Activated naive CD8-positive, alpha-beta T cell treated with anti-CD3 and anti-CD28 coated beads, Interleukin-2, amount 50 U/mL, for 24 hours (primary cell): ENCODE results near the gene SYK.

Experiments used
- ATAC-seq: fragments of 150-1000 bp; cut with Tn5 transposase; one replicate; pipeline ENCODE4 v1.10.0; 2021
- DNase-seq: peaks from one replicate; pipeline ENCODE4 v3.0.0; 2021
- H3K27ac Mint-ChIP-seq: one replicate; pipeline ENCODE4 v1.8.0; 2021; ENCODE audit warnings: mild to moderate bottlenecking, mixed read lengths
- H3K27me3 Mint-ChIP-seq: one replicate; pipeline ENCODE4 v1.8.0; 2021; ENCODE audit warnings: mixed read lengths
- H3K36me3 Mint-ChIP-seq: one replicate; pipeline ENCODE4 v1.8.0; 2021; ENCODE audit warnings: low read depth, mixed read lengths
- H3K4me1 Mint-ChIP-seq: one replicate; pipeline ENCODE4 v1.8.0; 2021; ENCODE audit warnings: mixed read lengths
- H3K4me3 Mint-ChIP-seq: one replicate; pipeline ENCODE4 v1.8.0; 2021; ENCODE audit warnings: mild to moderate bottlenecking, moderate library complexity, mixed read lengths
- H3K9me3 Mint-ChIP-seq: one replicate; pipeline ENCODE4 v1.8.0; 2021; ENCODE audit warnings: mixed read lengths

SYK gene

DNA sequence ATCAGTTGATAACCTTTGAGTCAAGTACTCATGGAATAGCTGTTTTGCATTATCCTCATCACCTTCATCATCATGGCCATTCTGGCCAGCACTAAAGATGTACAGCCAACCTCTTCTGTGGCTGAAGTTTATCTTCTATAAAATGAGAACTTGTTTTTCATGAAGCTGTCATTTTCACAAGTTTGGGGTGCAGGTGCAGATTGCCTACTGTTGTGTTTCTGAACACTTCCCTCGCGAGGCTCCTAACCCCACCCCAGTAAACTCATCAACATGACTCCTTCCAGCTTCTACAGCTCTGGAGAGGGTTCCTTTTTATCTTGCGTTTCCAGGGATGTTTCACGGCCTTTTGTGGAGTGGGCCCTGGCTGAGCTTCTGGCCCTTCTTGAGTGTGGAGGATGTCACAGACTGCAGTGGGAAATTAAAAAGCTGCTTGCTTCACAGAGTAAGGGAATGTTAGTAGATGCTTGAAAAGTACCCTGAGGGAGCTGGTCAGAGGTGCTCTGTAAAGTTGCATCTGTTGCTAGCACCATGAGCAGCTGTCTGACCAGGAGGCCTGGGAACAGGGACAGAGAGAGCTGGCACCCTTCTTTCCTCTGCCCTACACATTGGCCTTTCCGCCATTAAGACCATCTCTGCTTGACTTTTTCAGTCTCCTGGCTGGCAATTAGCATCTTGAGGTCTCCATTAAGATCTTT lies 24.9 kb downstream of the SYK start:
- H3K4me1 Mint-ChIP-seq: peaks cover 14% of the 10 kb centered on the region
- peak overlapping the region; percentile 41 for H3K27ac Mint-ChIP-seq
- ATAC-seq (no peak), DNase-seq (no peak)
- peaks cover 4% of the 10 kb centered on the region for H3K27me3 Mint-ChIP-seq
- peaks cover 6% of the 10 kb centered on the region for H3K9me3 Mint-ChIP-seq
- peaks cover 5% of the 10 kb centered on the region for H3K36me3 Mint-ChIP-seq
- H3K4me3 Mint-ChIP-seq: no peak overlapping the region

DNA sequence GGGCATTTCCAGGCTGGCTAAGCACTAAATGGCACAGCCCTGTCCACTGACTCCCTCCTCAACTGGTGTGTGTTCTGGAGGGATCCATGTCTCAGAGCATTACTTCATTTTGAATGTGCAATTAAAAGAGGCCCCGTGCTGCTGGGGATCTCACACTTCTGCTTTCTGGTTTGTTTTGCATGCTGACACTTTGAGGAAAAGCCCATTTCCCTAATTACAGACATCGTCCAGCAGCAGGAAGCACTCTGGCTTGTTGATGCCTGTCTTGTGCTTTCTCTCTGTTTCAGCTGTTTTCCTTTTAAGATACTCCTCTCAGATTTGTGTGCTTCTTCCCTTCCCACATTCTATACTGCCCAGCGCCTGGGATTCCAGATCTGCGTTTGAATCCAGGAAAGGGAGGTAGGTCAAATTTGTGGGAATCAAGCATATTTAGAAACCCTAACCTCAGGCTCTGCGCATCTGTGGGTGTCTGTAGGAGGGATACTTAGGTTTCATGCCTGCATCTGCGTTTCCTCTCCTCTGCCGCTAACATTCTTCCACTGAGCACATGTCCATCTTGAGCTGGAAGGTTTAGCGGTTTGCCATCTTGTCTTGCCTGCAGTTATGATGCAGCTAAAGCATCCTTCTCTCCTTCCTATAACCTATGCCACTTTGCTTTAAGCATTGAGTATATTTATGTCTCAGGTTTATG lies 25.7 kb downstream of the SYK start:
- peaks cover 6% of the 10 kb centered on the region for H3K9me3 Mint-ChIP-seq
- no peak for DNase-seq
- H3K4me1 Mint-ChIP-seq: peaks cover 12% of the 10 kb centered on the region
- H3K4me3 Mint-ChIP-seq: peak overlapping the region; percentile 47
- peaks cover 5% of the 10 kb centered on the region for H3K36me3 Mint-ChIP-seq
- ATAC-seq: peak; percentile 28
- peaks cover 4% of the 10 kb centered on the region for H3K27me3 Mint-ChIP-seq
- peak overlapping the region; percentile 41 for H3K27ac Mint-ChIP-seq

DNA sequence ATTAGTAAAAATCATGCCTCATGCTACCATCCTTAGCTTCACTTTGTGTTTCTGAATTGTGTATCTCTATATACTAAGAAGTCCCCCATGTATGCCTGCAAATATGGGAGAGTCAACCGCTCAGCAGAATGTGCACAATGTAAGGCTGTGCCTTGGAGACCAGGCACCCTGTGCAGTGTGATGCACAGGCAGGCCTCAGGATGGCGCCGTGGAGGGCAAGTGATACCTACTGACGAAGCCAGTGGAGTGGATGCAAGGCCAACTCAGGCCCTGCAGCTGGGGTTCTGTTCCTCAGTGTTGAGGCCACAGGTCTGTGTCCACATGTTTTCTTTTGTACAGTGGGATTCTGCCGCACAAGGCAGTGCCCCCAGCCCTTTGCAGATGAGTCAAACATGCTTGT lies 28.4 kb downstream of the SYK start:
- no peak for ATAC-seq
- Mint-ChIP-seq H3K9me3 (no peaks in the 10 kb centered on the region), H3K4me3 (no peak overlapping the region), H3K4me1 (peaks cover 12% of the 10 kb centered on the region), H3K36me3 (no peaks in the 10 kb centered on the region), H3K27me3 (peaks cover 2% of the 10 kb centered on the region), H3K27ac (no peak overlapping the region)
- DNase-seq: no peak

DNA sequence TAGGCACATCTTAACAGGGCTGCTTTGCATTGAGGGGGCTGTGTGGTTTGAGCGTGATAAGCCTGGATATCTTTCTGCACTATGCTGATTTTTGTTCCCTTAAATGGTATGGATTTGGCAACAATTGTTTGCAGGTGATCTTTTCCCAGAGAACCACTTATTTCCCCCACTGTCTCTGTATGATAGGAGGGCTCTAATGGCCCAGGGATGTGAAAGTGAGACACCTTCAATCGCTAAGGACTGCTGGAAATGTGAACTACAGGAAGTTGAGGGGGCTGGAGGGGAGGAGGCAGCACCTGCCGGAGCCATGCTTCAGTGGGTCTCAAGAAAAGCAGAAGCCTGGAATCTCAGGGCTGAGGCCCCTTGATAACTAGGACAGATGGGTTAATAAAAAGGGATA lies 29.4 kb downstream of the SYK start:
- Mint-ChIP-seq H3K27ac (no peak overlapping the region), H3K36me3 (no peaks in the 10 kb centered on the region)

DNA sequence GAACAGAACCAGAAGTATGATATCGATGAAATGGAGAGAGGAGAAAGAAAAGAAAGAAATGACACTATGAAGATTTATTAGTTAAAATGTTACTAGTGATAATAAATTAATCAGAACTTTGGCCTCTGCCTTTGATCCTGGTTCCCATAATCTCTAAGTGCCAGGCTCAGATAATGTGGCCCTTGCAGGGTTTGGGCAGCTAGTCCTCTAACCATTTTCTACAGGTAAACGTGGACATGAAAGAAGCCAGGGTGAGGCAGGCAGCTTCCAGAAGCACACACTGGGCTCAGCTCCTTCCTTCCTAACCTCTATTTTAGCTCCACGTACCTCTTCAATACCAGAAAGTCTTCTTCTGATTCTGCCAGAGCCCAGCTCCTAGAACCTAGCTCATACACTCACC lies 30.6 kb downstream of the SYK start:
- Mint-ChIP-seq H3K9me3 (no peaks in the 10 kb centered on the region), H3K36me3 (no peaks in the 10 kb centered on the region), H3K27ac (no peak overlapping the region), H3K27me3 (peaks cover 2% of the 10 kb centered on the region), H3K4me1 (peaks cover 7% of the 10 kb centered on the region), H3K4me3 (no peak overlapping the region)
- DNase-seq (no peak), ATAC-seq (no peak)

More for the DNA sequence above, 29.4 kb downstream of the SYK start:
- peaks cover 2% of the 10 kb centered on the region for H3K27me3 Mint-ChIP-seq
- DNase-seq (no peak), ATAC-seq (no peak)
- H3K9me3 Mint-ChIP-seq: no peaks in the 10 kb centered on the region
- H3K4me3 Mint-ChIP-seq: no peak overlapping the region
- H3K4me1 Mint-ChIP-seq: peaks cover 10% of the 10 kb centered on the region

DNA sequence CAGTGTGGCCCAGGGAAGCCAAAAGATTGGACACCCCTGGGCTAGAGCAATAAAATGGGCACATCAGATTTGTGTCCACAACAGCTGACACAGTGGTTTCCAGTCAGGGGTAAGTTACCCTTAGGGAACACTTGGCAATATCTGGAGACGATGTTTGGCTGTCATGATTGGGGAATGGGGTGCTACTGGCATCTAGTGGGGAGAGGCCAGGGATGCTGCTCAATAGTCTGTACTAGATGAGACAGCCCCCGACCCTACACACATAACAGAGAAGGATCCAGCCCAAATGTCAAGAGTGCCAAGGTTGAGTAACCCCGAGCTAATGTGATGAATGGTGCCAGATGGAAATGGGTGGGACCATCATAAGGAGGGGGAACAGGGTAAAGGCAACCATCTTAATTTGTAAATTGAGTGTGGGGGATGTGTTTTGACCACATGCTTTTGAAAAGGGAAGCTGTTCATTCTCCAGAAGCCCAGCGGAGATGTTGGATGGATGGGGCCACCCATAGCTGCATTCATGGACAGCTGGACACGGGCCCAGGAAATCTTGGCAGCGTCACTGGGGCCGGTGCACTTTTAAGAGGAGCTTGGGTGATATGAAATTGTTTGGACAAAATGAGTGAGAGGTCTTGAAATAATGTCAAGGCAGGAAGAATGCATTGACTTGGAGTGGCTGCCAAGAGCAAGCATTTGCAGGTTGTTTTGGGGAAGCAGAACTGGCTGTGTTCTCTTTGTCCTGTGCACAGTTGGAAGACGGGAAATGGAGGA lies 33.4 kb downstream of the SYK start:
- no peaks in the 10 kb centered on the region for H3K9me3 Mint-ChIP-seq
- no peak overlapping the region for H3K4me3 Mint-ChIP-seq
- DNase-seq: no peak
- ATAC-seq: no peak
- no peaks in the 10 kb centered on the region for H3K36me3 Mint-ChIP-seq
- H3K27ac Mint-ChIP-seq: no peak overlapping the region
- H3K4me1 Mint-ChIP-seq: peaks cover 16% of the 10 kb centered on the region
- no peaks in the 10 kb centered on the region for H3K27me3 Mint-ChIP-seq

DNA sequence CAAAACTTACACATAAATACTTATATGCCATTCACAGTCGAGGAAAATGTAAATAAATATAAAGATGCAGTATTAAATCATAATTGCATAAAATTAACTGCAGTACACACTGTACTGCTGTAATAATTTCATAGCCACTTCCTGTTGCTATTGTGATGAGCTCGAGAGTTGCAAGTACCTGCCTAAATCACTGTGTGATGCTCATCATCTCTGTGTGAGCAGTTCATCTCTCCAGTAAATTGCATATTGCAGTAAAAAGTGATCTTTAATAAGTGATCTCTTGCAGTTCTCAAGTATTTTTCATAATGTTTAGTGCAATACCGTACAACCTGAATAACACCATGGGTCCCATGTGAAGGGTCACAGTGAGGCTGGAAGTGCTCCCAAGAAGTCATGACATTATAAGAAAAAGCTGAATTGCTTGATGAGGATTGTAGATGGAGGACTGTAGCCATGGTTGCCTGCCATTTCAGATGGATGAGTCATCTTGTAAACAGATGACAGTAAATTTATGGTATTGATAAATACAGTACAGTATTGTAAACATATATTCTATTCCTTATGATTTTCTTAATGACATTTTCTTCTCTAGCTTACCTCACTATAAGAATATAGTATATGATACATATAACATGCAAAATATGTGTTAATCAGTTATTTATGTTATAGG lies 34.9 kb downstream of the SYK start:
- no peaks in the 10 kb centered on the region for H3K27me3 Mint-ChIP-seq
- no peak overlapping the region for H3K4me3 Mint-ChIP-seq
- peaks cover 13% of the 10 kb centered on the region for H3K4me1 Mint-ChIP-seq
- no peaks in the 10 kb centered on the region for H3K9me3 Mint-ChIP-seq
- ATAC-seq (no peak), DNase-seq (no peak)
- H3K27ac Mint-ChIP-seq: no peak overlapping the region
- H3K36me3 Mint-ChIP-seq: no peaks in the 10 kb centered on the region

DNA sequence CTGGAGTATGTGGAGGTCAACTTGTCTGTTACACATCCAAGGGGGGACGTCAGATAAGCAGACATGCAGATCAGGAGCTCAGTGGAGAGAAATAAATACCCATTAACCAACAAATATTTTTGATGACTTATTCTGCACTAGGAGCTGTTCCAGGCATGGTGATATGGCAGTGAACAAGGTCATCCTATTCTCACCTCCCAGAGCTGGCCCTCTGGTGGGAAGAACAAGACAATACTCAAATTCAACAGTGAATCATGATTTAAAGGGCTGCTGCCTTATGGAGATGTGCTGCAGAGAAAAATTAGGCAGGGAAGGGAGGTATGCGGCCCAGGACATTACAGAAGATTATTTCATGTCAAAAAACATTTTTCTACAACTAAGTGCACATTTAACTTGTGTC lies 36.5 kb downstream of the SYK start:
- no peaks in the 10 kb centered on the region for H3K36me3 Mint-ChIP-seq
- ATAC-seq: no peak
- H3K27me3 Mint-ChIP-seq: no peaks in the 10 kb centered on the region
- H3K9me3 Mint-ChIP-seq: no peaks in the 10 kb centered on the region
- no peak for DNase-seq
- peaks cover 12% of the 10 kb centered on the region for H3K4me1 Mint-ChIP-seq
- H3K4me3 Mint-ChIP-seq: no peak overlapping the region
- no peak overlapping the region for H3K27ac Mint-ChIP-seq

DNA sequence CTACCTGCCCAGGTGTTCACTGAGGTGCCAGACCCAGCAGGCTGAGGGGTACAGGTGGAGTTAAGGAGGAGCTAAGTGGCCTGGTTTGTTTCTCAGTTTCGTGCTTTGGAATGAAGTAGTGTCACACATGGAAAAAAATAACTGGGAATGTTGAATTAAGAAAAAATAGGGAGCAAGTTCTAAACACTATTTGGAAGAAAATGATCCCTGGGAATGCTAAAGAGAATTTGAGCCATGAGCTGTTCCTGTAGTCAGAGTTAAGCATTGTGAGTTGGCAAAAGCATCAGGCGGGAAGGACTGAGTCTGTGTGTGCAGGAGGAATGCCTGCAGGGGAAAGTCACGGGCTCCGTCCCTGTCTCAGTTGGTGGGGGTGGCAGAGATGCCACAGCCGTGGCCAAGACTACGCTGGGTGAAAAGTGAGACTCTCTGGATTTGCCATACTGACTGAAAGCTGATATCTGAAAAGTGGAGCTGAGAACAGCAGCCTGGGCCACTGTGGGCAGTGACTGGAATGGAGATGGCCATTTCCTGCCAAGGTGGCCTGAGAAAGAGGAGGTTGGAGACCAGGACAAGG lies 37.0 kb downstream of the SYK start:
- no peak for ATAC-seq
- no peaks in the 10 kb centered on the region for H3K27me3 Mint-ChIP-seq
- no peak for DNase-seq
- H3K4me1 Mint-ChIP-seq: peaks cover 12% of the 10 kb centered on the region
- H3K4me3 Mint-ChIP-seq: no peak overlapping the region
- H3K9me3 Mint-ChIP-seq: no peaks in the 10 kb centered on the region
- H3K36me3 Mint-ChIP-seq: no peaks in the 10 kb centered on the region
- H3K27ac Mint-ChIP-seq: no peak overlapping the region

DNA sequence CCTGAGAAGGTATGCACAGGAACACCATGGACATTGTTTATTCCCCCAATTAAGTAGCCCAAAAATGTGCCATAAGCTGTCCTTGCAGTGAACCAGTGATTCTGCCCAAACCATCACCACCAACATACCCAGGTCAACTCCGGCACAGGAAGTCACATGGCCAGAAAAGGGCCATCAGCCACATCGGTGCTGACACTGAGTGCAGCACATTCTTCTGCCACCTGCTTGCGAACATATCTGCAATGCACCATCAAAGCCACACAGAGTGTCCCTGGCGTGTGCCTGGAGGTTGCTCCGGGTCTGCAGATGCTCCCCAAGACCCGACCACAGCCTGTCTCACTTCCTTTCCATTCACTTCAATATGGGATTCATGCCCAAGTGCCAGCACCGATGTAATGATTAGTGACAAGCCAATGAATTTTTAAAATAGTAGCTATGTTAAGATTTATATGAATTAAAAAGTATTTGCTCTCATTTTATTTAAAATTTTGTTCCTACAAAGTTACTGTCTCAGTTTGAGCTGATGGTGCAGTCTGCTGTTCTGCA lies 37.6 kb downstream of the SYK start:
- DNase-seq: no peak
- H3K4me1 Mint-ChIP-seq: peaks cover 12% of the 10 kb centered on the region
- H3K27ac Mint-ChIP-seq: no peak overlapping the region
- no peaks in the 10 kb centered on the region for H3K27me3 Mint-ChIP-seq
- no peaks in the 10 kb centered on the region for H3K36me3 Mint-ChIP-seq
- H3K4me3 Mint-ChIP-seq: no peak overlapping the region
- H3K9me3 Mint-ChIP-seq: no peaks in the 10 kb centered on the region
- ATAC-seq: no peak

DNA sequence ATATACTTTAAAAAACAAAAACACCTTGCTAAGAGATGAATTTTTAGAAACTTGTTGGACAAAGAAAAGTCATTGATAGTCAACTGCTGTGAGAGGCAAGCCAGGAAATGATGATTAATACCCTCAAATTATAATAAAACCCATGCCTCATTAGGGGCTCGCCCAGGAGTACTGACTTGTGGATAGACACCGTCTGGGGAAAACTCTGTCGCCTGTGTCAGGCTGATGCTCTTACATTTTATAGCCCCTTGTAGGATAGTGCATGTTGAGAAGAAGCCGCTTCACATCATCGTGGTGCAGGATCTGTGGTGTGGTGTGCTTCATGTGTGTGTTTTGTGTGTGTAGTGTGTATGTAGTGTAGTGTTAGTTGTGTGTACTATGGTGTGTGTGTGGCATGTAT lies 39.1 kb downstream of the SYK start:
- no peak for ATAC-seq
- DNase-seq: no peak
- no peak overlapping the region for H3K4me3 Mint-ChIP-seq
- H3K36me3 Mint-ChIP-seq: no peaks in the 10 kb centered on the region
- H3K27me3 Mint-ChIP-seq: no peaks in the 10 kb centered on the region
- no peak overlapping the region for H3K27ac Mint-ChIP-seq
- H3K4me1 Mint-ChIP-seq: peaks cover 11% of the 10 kb centered on the region
- no peaks in the 10 kb centered on the region for H3K9me3 Mint-ChIP-seq

DNA sequence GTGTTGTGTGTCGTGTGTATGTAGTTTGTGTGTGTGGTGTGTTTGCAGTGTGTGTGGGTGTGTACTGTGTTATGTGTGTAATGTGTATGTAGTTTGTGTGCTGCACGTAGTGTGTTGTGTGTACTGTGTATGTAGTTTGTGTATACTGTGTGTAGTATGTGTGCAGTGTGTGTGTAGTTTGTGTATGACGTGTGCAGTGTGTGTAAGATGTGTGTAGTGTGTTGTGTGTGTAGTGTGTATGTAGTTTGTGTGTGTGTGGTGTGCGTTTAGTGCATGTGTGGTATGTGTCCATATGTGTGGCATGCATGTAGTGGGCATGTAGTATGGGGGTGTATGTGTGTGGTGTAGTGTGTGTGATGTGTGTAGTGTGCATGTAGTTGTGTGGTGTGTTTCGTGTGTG lies 39.6 kb downstream of the SYK start:
- Mint-ChIP-seq H3K27me3 (no peaks in the 10 kb centered on the region), H3K36me3 (no peaks in the 10 kb centered on the region), H3K27ac (no peak overlapping the region), H3K4me1 (peaks cover 11% of the 10 kb centered on the region), H3K4me3 (no peak overlapping the region), H3K9me3 (no peaks in the 10 kb centered on the region)
- no peak for ATAC-seq
- no peak for DNase-seq

DNA sequence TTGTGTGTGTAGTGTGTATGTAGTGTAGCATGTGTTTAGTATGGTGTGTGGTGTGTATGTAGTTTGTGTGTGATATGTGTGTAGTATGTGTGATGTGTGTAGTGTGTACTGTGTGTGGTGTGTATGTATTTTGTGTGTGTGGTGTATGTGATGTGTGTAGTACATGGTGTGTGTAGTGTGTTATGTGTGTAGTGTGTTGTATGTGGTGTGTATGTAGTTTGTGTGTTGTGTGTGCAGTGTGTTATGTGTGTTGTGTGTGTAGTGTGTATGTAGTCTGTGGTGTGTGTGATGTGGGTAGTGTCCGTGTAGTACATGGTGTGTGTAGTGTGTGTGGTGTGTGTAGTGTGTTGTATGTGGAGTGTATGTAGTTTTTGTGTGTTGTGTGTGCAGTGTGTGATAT lies 40.0 kb downstream of the SYK start:
- Mint-ChIP-seq H3K27me3 (no peaks in the 10 kb centered on the region), H3K27ac (no peak overlapping the region), H3K36me3 (no peaks in the 10 kb centered on the region), H3K4me1 (peaks cover 11% of the 10 kb centered on the region), H3K9me3 (no peaks in the 10 kb centered on the region), H3K4me3 (no peak overlapping the region)
- ATAC-seq (no peak), DNase-seq (no peak)

DNA sequence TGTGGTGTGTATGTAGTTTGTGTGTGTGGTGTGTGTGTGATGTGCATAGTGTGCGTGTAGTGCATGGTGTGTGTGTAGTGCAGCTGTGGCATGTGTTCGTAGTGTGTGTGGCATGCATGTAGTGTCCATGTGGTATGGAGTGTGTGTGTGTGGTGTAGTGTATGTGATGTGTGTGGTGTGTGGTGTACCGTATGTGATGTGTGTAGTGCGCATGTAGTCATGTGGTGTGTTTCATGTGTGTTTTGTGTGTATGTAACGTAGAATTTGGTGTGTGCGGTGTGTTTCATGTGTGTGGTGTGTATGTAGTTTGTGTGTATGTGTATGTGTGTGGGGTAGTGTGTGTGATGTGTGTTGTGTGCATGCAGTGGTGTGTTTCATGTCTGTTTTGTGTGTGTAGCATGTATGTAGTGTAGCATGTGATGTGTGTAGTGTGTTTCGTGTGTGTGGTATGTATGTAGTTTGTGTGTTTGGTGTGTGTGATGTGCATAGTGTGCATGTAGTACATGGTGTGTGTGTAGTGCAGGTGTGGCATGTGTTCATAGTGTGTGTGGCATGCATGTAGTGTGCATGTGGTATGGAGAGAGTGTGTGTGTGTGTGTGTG lies 40.7 kb downstream of the SYK start:
- ATAC-seq: no peak
- no peaks in the 10 kb centered on the region for H3K9me3 Mint-ChIP-seq

More for the DNA sequence above, 40.7 kb downstream of the SYK start:
- no peak overlapping the region for H3K27ac Mint-ChIP-seq
- no peaks in the 10 kb centered on the region for H3K27me3 Mint-ChIP-seq
- no peak overlapping the region for H3K4me3 Mint-ChIP-seq
- H3K4me1 Mint-ChIP-seq: peaks cover 11% of the 10 kb centered on the region
- no peak for DNase-seq
- no peaks in the 10 kb centered on the region for H3K36me3 Mint-ChIP-seq
